LNCAP (cell line): ENCODE data around the gene HCCS.

ENCODE experiments used
- CTCF ChIP-seq: fragments of 450-650 bp; IDR thresholded peaks from 2 replicates; pipeline ENCODE4 v1.5.1; 2017; ENCODE audit warnings: mild to moderate bottlenecking

HCCS gene

GRCh38 chrX:11125060-11125459, 13.9 kb downstream of the HCCS start:
- no peak for TF ChIP-seq CTCF

- TF ChIP-seq CTCF, result no peak
Observed at GRCh38 chrX:11129534-11130105, 18.5 kb downstream of the HCCS start.

GRCh38 chrX:11130136-11130535, 19.0 kb downstream of the HCCS start:
- no peak for TF ChIP-seq CTCF

GRCh38 chrX:11131146-11131545, 20.0 kb downstream of the HCCS start:
- TF ChIP-seq CTCF, result no peak

- TF ChIP-seq CTCF, result no peak
Observed at GRCh38 chrX:11135564-11136185, 24.5 kb downstream of the HCCS start.

GRCh38 chrX:11137543-11138139, 26.5 kb downstream of the HCCS start:
- TF ChIP-seq CTCF, result peak; percentile 50

- no peak for TF ChIP-seq CTCF
Observed at GRCh38 chrX:11138498-11139390, 27.6 kb downstream of the HCCS start.
